Neuron (in vitro differentiated cells): Measurements from ENCODE around the gene SERF1B.
"Not testable (repeated sequence)": the region's sequence is repeated elsewhere in the genome, so short reads cannot be mapped to it uniquely, and the experiment has no call there.

Experiments
- H2AFZ ChIP-seq: one replicate; pipeline ENCODE4 v1.6.1; 2013; ENCODE audit warnings: low read depth, mild to moderate bottlenecking, inconsistent platforms, low read length, moderate library complexity
- H3K27me3 ChIP-seq: one replicate; pipeline ENCODE4 v1.6.1; 2013; ENCODE audit warnings: low read length; ENCODE audit not compliant: insufficient read depth
- H3K36me3 ChIP-seq: one replicate; pipeline ENCODE4 v1.6.1; 2013; ENCODE audit warnings: low read length; ENCODE audit not compliant: insufficient read depth
- H3K4me1 ChIP-seq: one replicate; pipeline ENCODE4 v1.6.1; 2013; ENCODE audit warnings: low read length; ENCODE audit not compliant: insufficient read depth
- H3K4me3 ChIP-seq: 2 replicates; pipeline ENCODE4 v1.5.1; 2013; ENCODE audit warnings: mild to moderate bottlenecking, low read length, moderate library complexity
- H3K9me3 ChIP-seq: one replicate; pipeline ENCODE4 v1.6.1; 2013; ENCODE audit warnings: low read length

SERF1B gene

GRCh38 chr5:70025106-70025844 is at the start of gene SERF1B:
SERF1B (plus strand) TSS chr5:70025251; CDS start chr5:70025452, 201 bp downstream.
- H3K27me3 ChIP-seq, H3K4me3 ChIP-seq, H3K4me1 ChIP-seq, H3K36me3 ChIP-seq, H2AFZ ChIP-seq, H3K9me3 ChIP-seq: not testable (repeated sequence)

- not testable (repeated sequence) for H3K36me3 ChIP-seq, H3K27me3 ChIP-seq, H3K9me3 ChIP-seq, H3K4me3 ChIP-seq, H2AFZ ChIP-seq, H3K4me1 ChIP-seq
Measured at GRCh38 chr5:69991713-69992112, 33.3 kb upstream of the SERF1B start.

GRCh38 chr5:69995535-69995934 is 29.5 kb upstream of the SERF1B start:
- not testable (repeated sequence) for H3K36me3 ChIP-seq, H3K27me3 ChIP-seq, H3K9me3 ChIP-seq, H2AFZ ChIP-seq, H3K4me1 ChIP-seq, H3K4me3 ChIP-seq

- H2AFZ ChIP-seq, H3K4me3 ChIP-seq, H3K27me3 ChIP-seq, H3K9me3 ChIP-seq, H3K4me1 ChIP-seq, H3K36me3 ChIP-seq: not testable (repeated sequence)
Measured at GRCh38 chr5:70020660-70021059, 4.4 kb upstream of the SERF1B start.

GRCh38 chr5:70025845-70026145 is 744 bp downstream of the SERF1B start:
- H3K36me3 ChIP-seq = not testable (repeated sequence)

GRCh38 chr5:70031204-70031603 is 6.2 kb downstream of the SERF1B start:
- not testable (repeated sequence) for H3K4me1 ChIP-seq, H3K4me3 ChIP-seq, H2AFZ ChIP-seq, H3K36me3 ChIP-seq, H3K9me3 ChIP-seq, H3K27me3 ChIP-seq

More at GRCh38 chr5:70025845-70026145, 744 bp downstream of the SERF1B start:
- H3K9me3 ChIP-seq, H2AFZ ChIP-seq, H3K27me3 ChIP-seq, H3K4me1 ChIP-seq, H3K4me3 ChIP-seq: not testable (repeated sequence)

GRCh38 chr5:70041411-70041810 is 16.4 kb downstream of the SERF1B start:
- H3K4me3 ChIP-seq, H3K27me3 ChIP-seq, H3K36me3 ChIP-seq, H3K9me3 ChIP-seq, H2AFZ ChIP-seq, H3K4me1 ChIP-seq: not testable (repeated sequence)

GRCh38 chr5:70049790-70050142 is 24.7 kb downstream of the SERF1B start:
- not testable (repeated sequence) for H3K27me3 ChIP-seq, H3K4me1 ChIP-seq, H3K36me3 ChIP-seq, H3K9me3 ChIP-seq, H2AFZ ChIP-seq, H3K4me3 ChIP-seq

- H3K27me3 ChIP-seq, H3K36me3 ChIP-seq, H3K9me3 ChIP-seq, H3K4me3 ChIP-seq, H2AFZ ChIP-seq, H3K4me1 ChIP-seq: not testable (repeated sequence)
Measured at GRCh38 chr5:70056289-70056942, 31.4 kb downstream of the SERF1B start.

- not testable (repeated sequence) for H3K27me3 ChIP-seq, H3K4me3 ChIP-seq, H3K36me3 ChIP-seq, H3K4me1 ChIP-seq, H3K9me3 ChIP-seq, H2AFZ ChIP-seq
Measured at GRCh38 chr5:70057140-70057539, 32.1 kb downstream of the SERF1B start.

- not testable (repeated sequence) for H3K36me3 ChIP-seq, H3K27me3 ChIP-seq, H3K9me3 ChIP-seq, H3K4me1 ChIP-seq, H3K4me3 ChIP-seq, H2AFZ ChIP-seq
Measured at GRCh38 chr5:70077632-70078031, 52.6 kb downstream of the SERF1B start.

GRCh38 chr5:70088907-70089464 is 63.9 kb downstream of the SERF1B start:
- H3K27me3 ChIP-seq, H2AFZ ChIP-seq, H3K9me3 ChIP-seq, H3K4me1 ChIP-seq, H3K36me3 ChIP-seq, H3K4me3 ChIP-seq: not testable (repeated sequence)

- H3K9me3 ChIP-seq, H3K4me1 ChIP-seq, H3K27me3 ChIP-seq: not testable (repeated sequence)
Measured at GRCh38 chr5:70091776-70092175, 66.7 kb downstream of the SERF1B start.

More at GRCh38 chr5:70091776-70092175, 66.7 kb downstream of the SERF1B start:
- not testable (repeated sequence) for H2AFZ ChIP-seq, H3K36me3 ChIP-seq, H3K4me3 ChIP-seq
